ENCODE data around the gene CTSE.

CTSE gene

GRCh38 chr1:206049919-206050600 is 26.4 kb upstream of the CTSE start:
- no peak for DNase-seq (ENCODE audit: low read depth in 2 of 2)

GRCh38 chr1:206049293-206049692 is 25.6 kb upstream of the CTSE start:
- no peak for DNase-seq (ENCODE audit: low read depth in 2 of 2)

- no peak for DNase-seq (ENCODE audit: low read depth in 2 of 2)
Measured at GRCh38 chr1:206048582-206048981, 24.9 kb upstream of the CTSE start.

GRCh38 chr1:206047271-206047670 is 23.6 kb upstream of the CTSE start:
- DNase-seq (ENCODE audit: low read depth in 2 of 2) = no peak

GRCh38 chr1:206041640-206042039 is 17.9 kb upstream of the CTSE start:
- no peak for DNase-seq (ENCODE audit: low read depth in 2 of 2)

GRCh38 chr1:206040328-206040727 is 16.6 kb upstream of the CTSE start:
- DNase-seq (ENCODE audit: low read depth in 2 of 2) = no peak

- DNase-seq (ENCODE audit: low read depth in 2 of 2) = no peak
Measured at GRCh38 chr1:206039046-206039973, 15.6 kb upstream of the CTSE start.

- DNase-seq (ENCODE audit: low read depth in 2 of 2) = no peak
Measured at GRCh38 chr1:206037581-206037980, 13.9 kb upstream of the CTSE start.

GRCh38 chr1:206036663-206037455 is 13.2 kb upstream of the CTSE start:
- DNase-seq (ENCODE audit: low read depth in 2 of 2) = no peak

- DNase-seq (ENCODE audit: low read depth in 2 of 2) = no peak
Measured at GRCh38 chr1:206035027-206035426, 11.3 kb upstream of the CTSE start.

- no peak for DNase-seq (ENCODE audit: low read depth in 2 of 2)
Measured at GRCh38 chr1:206032380-206033140, 8.9 kb upstream of the CTSE start.

GRCh38 chr1:206030714-206031113 is 7.0 kb upstream of the CTSE start:
- peak in 1 of 2 donors; percentile 16 for DNase-seq (ENCODE audit: low read depth in 2 of 2)

GRCh38 chr1:206030191-206030590 is 6.5 kb upstream of the CTSE start:
- no peak for DNase-seq (ENCODE audit: low read depth in 2 of 2)

GRCh38 chr1:206029484-206029883 is 5.8 kb upstream of the CTSE start:
- no peak for DNase-seq (ENCODE audit: low read depth in 2 of 2)

- DNase-seq (ENCODE audit: low read depth in 2 of 2) = no peak
Measured at GRCh38 chr1:206025283-206025820, 1.7 kb upstream of the CTSE start.

GRCh38 chr1:206022766-206023165 is 929 bp downstream of the CTSE start:
- DNase-seq (ENCODE audit: low read depth in 2 of 2) = no peak

- no peak for DNase-seq (ENCODE audit: low read depth in 2 of 2)
Measured at GRCh38 chr1:206021626-206022365, 1.9 kb downstream of the CTSE start.

GRCh38 chr1:206021008-206021625 is 2.6 kb downstream of the CTSE start:
- no peak for DNase-seq (ENCODE audit: low read depth in 2 of 2)

GRCh38 chr1:206020393-206021007 is 3.2 kb downstream of the CTSE start:
- DNase-seq (ENCODE audit: low read depth in 2 of 2) = no peak

GRCh38 chr1:206015071-206015470 is 8.6 kb downstream of the CTSE start:
- DNase-seq (ENCODE audit: low read depth in 2 of 2) = no peak
